Upper lobe of left lung (tissue), 4 donors: ENCODE data around the gene FXR1.

Experiments
- EP300 ChIP-seq, 4 donors: sonication (generic); formaldehyde crosslinking; IDR thresholded peaks; one replicate each; pipeline ENCODE4 v1.5.1; 2017; ENCODE audit warnings: antibody characterized with exemption in 4 of 4, control low read depth in 2 of 4
- POLR2A ChIP-seq, 4 donors: fragments of 450-650 bp; IDR thresholded peaks; one replicate each; pipeline ENCODE4 v1.5.1; 2016 to 2017; ENCODE audit warnings: antibody characterized with exemption in 4 of 4, mild to moderate bottlenecking in 2 of 4
- TF ChIP-seq, protein P1 (sequence below), 6 experiments: fragments of 450-650 bp in 4 of 6; fragments of 200-600 bp in 2 of 6; sonication (generic) in 2 of 6; IDR thresholded peaks; one replicate each; pipeline ENCODE4 v1.5.1; 2016 to 2019; ENCODE audit warnings: antibody characterized with exemption in 6 of 6

- TF ChIP-seq, protein P1, sequence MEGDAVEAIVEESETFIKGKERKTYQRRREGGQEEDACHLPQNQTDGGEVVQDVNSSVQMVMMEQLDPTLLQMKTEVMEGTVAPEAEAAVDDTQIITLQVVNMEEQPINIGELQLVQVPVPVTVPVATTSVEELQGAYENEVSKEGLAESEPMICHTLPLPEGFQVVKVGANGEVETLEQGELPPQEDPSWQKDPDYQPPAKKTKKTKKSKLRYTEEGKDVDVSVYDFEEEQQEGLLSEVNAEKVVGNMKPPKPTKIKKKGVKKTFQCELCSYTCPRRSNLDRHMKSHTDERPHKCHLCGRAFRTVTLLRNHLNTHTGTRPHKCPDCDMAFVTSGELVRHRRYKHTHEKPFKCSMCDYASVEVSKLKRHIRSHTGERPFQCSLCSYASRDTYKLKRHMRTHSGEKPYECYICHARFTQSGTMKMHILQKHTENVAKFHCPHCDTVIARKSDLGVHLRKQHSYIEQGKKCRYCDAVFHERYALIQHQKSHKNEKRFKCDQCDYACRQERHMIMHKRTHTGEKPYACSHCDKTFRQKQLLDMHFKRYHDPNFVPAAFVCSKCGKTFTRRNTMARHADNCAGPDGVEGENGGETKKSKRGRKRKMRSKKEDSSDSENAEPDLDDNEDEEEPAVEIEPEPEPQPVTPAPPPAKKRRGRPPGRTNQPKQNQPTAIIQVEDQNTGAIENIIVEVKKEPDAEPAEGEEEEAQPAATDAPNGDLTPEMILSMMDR (IDR thresholded peaks at IDR 0.05) = no peak
- TF ChIP-seq POLR2A (IDR thresholded peaks at IDR 0.05) = no peak
- TF ChIP-seq EP300 (IDR thresholded peaks at IDR 0.05) = no peak
Observed at GRCh38 chr3:180875124-180875698, 37.3 kb upstream of the FXR1 start.
